NCI-H510A (cell line): ENCODE measurements around the gene WDR17.

Experiments used
- DNase-seq: peaks from one replicate; lab custom pipeline; 2025; lab: John Stamatoyannopoulos, UW

WDR17 gene

DNA sequence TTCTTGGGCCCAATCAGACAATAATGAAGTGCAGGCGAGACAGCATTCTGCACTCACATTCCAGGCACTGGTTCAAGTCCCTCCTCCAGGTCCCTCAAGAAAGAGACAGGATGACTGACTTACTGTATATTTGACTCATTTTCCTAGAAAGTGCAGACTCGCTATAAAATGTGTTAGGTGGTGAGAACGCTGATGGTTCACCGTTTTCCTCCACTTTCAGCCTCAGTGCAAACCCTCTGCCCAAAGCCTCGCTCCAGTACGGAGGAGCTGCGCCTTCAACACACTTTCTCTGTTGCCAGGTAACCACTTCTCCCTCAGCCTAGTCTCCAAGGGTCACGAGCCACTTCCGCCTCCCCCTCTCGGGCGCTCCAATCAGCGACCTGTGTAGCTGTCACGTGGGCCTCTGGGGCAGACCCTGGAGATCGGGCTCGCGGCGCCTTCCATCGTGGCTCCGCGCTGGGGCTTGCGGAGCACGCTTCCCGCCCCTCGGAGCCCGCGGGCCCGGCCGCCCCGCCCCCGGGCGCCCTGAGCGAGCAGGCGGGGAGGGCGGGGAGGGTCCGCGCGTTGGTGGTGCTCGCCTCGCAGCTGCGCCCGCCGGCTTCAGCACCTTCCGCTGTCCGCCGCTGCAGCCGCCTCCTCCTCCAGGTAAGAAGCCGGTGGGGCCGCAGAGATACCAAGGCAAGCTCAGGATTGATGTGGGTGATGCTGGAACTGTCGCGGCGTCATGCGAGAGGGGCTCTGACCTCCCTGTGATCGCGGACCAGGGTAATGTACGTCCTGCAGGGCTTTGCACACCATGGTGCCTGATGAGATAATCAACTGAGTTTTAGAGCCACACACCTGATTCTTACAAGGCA, at the start of gene WDR17:
TSS of gene WDR17 (plus strand) at position 407 of the 857 bp plus-strand sequence. CDS start 45,740 bp downstream, outside the sequence.
- peak; percentile 92 for DNase-seq

DNA sequence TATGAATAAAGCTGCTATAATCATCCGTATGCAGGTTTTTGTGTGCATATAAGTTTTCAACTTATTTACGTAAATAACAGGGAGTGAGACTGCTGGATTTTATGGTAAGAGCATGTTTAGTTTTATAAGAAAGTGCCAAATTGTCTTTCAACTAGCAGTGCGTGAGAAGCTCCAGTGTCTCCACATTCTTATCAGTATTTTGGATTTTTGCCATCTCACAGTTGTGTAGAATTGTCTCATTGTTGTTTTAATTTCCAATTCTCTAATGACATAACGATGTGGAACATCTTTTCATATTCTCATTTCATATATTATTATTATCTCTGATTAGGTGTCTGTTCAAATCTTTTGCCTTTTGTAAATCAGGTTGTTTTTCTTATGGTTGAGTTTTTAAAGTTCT, 49.0 kb upstream of the WDR17 start:
- no peak for DNase-seq

DNA sequence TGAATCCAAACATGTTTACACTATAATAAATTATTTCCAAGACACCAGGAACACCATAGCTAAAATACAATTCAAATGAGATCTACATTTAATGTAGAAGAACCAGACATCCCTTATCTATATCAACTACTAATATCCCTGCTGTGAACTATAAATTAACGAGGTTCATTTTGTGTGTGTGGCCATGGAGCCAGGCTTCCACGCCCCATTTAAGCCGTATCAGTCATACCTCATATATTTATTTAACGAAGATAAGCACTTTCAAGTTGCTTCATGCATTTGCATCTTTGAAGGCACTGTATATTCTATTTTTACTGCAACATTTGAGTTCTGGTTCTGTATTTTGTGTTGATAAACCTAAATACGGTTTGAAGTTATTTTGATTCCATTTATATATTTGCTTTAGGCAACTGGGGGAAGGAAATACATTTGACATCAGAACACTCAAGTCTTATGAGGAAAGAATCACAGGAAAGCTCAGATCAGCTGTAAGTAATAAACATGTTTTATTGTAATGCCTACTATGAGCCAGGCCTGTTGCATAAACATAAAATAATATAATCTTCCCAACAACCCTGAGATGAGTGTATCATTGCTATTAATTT, 45.1 kb upstream of the WDR17 start:
- no peak for DNase-seq

- no peak for DNase-seq
Measured at GRCh38 chr4:176030391-176030790, 35.2 kb upstream of the WDR17 start.

GRCh38 chr4:176031922-176032321, 33.7 kb upstream of the WDR17 start:
- no peak for DNase-seq

DNA sequence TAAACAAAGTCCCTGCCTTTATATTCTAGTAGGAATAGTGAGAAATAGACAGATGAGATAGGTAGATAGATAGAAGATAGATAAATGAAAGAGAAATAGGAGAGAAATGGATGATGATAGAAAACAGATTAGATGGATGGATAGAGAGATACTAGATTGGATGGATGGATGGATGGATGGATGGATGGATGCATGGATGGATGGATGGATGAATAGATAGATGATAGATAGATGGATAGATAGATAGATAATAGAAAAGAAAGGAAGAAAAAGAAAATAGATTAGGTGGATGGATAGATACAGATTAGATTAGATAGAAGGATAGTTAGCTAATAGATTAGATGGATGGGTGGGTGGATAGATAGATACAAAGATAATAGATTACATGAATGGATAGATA, 33.2 kb upstream of the WDR17 start:
- DNase-seq: no peak

DNA sequence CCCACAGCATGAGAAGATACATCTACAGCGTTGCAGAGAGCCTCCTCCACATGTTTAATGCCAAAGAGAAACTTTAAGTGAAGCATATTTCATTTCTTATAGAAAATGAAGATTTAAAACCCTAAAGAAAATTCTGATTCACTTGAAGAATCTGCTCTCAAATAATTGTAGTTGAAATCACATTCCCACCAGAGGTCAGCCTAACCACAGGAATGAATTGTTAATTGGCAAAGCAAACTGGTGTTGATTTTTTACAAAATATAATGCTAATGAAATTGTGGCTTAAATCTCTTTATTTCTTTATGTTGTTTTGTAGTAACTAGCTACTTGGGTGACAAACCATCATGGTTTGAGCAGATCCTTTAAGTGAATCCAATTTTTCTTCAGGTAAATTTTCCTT, 31.1 kb upstream of the WDR17 start:
- no peak for DNase-seq

GRCh38 chr4:176034936-176035335, 30.7 kb upstream of the WDR17 start:
- DNase-seq: no peak

GRCh38 chr4:176036585-176037205, 28.9 kb upstream of the WDR17 start:
- no peak for DNase-seq

- DNase-seq: no peak
Measured at GRCh38 chr4:176038789-176039188, 26.9 kb upstream of the WDR17 start.

DNA sequence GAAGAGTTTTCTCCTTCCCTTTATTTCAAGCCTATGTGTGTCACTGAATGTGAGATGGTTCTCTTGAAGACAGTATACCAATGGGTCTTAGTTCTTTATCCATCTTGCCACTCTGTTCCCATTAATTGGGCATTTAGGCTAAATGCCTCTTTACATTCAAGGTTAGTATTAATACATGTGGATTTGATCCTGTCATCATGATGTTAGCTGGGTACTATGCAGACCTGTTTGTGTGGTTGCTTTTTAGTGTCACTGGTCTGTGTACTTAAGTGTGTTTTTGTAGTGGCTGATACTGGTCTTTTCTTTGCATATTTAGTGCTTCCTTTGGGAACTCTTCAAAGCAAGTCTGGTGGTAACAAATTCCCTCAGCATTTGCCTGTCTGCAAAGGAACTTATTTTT, 23.4 kb upstream of the WDR17 start:
- no peak for DNase-seq

DNA sequence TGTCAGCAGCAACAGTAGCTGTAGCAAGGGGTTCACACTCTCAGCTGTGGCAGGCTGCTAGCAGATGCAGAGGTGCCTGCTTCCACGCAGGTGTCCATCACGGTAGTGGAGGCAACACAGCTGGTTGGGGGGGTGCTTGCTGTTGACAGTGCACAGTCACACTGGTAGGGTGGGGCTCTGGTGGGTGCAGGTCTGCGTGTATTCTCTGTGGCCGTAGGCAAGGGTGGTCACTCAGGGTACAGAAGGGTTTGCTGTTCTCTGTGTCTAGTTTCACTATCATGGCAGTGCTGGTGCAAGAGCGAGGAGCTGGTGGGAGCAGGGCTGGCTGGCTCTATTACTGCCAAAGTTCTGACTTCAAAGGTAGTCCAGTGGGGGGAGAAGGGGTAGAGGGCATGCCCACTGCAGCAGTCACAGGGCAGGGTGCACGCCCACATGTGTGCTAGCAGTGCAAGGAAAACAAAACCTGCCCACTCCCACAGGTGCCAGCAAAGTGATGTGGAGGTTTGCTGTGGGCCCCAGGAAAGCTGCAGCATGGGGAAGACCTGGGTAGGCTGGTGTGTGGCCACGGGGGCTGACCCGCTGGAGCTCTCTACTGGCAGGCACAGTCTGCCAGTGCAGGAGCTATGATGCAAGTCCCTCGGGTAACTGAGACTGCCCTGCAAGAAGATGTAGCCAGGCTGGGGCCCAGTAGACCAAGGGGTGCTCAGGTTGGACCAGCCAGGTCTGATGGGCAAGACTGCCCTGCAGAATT, 21.6 kb upstream of the WDR17 start:
- no peak for DNase-seq

GRCh38 chr4:176044589-176044951, 21.1 kb upstream of the WDR17 start:
- DNase-seq: no peak

GRCh38 chr4:176048631-176049030, 17.0 kb upstream of the WDR17 start:
- DNase-seq: no peak

DNA sequence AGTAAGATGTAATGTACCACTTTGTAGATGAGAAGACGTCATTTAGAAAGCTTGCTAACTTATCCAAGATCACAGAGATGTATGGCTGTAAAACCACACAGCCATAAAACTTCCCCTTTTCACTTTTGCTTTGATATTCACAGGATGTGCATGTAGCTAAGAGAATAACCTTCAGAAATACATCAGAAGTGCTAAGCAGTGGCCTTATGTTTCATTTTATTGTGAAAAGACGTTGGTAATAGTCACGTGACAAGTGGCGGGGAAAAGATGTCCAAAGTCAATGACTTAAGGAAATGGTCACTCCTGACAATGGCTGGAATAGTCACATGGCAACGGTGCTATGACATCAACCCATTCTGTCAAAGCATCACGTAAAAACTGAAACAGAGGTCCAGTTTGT, 12.9 kb upstream of the WDR17 start:
- no peak for DNase-seq

DNA sequence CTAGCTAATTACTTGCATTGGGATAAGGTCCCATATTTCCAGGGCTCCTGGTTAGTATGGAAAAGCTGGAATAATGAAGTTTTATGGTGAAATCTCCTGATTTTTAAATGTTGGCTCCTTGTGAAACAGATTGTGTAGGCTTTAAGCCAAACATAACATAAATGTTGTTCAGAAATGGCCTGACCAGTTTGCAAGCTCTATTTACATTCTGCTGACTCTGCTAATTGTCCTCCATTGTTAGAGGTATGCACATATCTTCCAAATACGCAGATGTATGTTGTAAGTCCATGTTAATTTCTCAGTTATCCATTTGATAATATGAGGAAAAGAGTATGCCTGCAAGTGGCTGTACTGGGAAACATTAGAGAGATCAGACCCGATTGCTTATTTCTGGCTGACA, 11.9 kb upstream of the WDR17 start:
- no peak for DNase-seq

DNA sequence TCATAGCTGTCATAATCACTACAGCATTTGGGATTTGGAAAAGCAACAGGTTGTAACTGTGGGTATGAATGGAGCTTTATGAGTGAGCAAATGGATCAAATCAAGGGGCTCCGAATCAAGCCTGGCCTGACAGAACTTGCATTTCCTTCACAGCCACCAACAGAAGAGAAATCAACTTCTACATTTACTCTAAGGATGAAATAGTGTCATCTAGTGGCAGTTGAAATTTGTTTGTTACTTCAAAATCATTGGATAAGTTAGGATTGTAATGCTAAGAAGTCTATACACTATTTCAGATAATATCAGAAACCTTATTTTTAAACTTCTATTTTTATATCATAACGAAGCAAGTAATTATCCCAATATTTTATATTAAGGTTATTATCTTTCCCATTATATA, 10.7 kb upstream of the WDR17 start:
- no peak for DNase-seq

GRCh38 chr4:176063718-176064117, 1.9 kb upstream of the WDR17 start:
- DNase-seq: no peak

DNA sequence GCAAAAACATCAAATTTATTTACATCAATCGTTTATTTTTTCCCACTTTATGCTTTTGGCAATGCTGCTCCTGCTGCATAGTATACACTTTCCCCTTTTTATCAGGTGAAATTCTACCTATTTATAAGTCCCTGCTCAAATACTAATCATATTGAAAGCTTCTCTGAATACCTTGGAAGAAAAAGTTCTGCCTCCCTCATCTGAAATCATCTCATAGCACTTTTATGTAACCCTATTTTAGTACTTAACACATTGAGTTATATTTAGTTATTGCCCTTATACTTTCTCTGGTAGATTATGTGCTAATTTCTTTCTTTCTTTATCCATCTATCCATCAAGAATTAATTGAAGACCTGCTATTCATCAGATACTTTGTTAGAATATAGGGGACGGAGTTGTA, 1.1 kb upstream of the WDR17 start:
- DNase-seq: no peak

DNA sequence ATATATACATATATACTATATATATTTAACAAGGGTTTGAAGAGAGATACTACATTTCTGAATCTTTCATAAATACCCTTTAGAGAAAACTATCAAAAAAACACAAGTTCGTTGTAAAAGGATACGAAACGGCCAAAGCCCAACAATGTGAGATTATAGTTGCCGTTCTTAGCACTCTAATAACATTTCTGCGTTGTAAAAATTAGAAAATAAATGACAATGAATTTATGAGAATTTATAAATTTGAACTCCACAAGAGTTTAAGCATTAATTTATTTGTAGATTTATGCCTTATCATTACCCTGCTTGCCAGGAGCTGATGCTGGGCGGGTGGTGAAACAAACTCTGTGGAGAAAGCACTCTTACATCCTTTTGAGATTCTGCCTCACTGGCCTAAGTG, 1.1 kb downstream of the WDR17 start:
- peak; percentile 1 for DNase-seq

- no peak for DNase-seq
Measured at GRCh38 chr4:176077561-176077960, 11.9 kb downstream of the WDR17 start.

- DNase-seq: no peak
Measured at GRCh38 chr4:176084769-176085168, 19.1 kb downstream of the WDR17 start.

DNA sequence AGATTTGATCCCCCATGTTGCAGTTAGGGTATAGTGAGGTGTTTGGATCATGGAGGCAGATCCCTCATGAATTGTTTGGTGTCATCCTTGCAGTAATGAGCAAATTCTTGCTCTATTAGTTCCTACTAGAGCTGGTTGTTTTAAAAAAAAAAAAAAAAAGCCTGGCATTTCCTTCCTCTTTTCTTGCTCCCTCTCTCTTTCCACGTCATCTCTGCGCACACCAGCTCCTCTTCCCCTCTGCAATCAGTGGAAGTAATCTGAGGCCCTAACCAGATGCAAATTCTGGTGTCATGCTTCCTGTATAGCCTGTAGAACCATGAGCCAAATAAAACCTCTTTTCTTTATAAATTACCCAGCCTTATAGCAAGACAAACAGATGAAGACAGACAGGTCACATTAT, 24.5 kb downstream of the WDR17 start:
- no peak for DNase-seq
